NCI-H187 (cell line): ENCODE data around the gene RPA3.

ENCODE experiments used
- DNase-seq, 2 experiments: peaks; one replicate each; lab custom pipeline; 2025; lab: John Stamatoyannopoulos, UW

RPA3 gene

DNA sequence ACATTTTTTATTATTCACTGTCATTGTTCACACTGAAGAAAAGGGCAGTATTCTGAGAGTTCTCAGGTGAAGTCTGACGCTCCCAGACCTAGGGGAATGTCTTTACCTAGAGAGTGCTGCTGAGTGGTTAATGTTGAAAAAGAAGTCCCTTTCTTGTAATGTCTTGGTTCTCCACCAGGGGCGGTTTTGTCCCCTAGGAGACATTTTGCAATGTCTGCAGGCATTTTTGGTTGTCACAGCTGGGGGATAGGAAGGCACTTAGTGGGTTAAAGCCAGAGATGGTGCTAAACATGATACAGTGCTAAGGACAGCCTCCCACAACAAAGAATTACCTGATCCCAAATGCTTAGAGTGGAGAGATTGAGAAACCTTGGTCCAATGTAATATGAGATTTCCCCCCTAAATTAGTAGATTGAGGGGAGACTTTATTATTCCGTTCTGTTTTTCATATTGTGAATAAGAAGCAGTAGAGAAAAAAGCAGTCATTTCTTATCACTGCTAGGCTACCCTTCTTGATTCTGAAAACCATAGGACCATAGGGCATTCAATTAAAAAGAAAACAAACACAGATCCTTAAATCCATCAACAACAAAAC is 64.7 kb downstream of the RPA3 start:
- DNase-seq, result no peak

DNA sequence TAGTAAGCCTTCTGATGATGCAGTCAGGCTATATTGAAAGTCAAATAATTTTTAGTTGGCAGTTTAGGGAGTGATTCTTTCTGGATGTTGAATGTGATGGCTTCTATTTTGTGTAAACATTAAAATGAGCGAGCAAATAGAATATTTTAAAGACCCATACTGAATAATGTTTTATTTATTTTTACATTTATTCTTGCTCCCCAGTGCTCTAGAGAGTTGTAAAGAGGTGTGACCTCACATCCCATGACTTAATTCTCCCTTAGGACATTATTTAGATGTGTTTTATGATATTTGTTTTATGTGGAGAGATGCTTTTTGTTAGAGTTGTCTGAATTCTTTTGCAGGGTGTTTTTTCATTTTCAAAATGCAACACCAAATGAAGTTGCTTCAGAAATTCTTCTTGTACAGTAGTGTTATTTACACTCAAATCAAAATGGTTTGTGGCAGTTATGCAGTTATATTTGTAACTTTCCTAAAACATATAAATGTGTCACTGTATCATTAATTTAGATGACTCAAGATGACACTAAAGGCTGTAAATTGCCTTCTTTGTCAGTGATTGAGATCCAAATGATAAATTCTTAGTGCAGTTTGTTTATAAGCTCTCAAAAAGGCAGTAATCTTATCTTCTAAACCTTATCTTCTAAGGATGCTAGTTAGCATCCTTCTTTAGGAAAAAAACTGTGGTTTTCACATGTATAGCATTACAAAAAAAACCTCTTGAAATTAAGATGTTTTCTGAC is 65.4 kb downstream of the RPA3 start:
- no peak for DNase-seq

DNA sequence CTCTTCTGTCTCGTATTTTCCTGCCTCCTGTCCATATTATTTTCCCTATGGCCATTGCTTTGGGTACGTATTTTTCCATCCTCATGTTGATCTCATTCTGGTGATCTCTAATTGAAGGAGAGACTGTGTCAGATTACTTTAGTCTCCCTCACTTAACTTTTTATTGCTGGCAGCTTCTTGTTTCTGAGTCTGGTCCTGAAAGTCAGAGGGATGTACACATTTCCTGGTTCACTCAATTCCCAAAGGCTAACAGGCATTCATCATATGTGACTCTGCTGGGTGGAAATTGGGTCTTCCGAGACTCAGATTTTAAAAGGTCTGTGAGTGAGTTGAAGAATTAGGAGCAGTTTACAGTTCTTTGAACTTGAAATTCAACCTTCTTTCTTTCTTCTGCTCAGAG is 66.9 kb downstream of the RPA3 start:
- DNase-seq, result no peak

DNA sequence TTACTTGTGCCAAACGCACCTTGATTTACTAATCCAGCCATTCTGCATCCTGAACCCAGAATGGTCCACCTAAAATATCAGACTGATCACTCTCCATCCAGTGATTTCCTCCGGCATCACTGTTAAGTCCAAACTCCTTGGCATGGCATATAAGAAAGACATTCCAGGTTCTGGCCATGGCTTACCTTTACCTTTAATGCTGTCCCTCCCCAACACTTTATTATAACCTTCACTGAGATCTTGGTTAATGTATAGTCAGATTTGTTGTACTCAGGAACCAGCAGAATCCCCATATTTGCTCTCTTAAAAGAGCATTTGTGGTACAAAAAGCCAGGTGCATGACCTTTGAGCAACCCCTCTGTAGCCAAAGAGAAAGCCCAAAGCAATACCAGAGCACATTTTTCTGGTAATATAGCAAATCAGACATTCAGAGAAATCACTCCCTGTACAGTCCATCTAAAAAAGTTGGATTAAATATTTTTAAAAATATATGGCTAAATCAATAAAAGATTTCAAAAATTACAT is 67.7 kb downstream of the RPA3 start:
- DNase-seq, result no peak

DNA sequence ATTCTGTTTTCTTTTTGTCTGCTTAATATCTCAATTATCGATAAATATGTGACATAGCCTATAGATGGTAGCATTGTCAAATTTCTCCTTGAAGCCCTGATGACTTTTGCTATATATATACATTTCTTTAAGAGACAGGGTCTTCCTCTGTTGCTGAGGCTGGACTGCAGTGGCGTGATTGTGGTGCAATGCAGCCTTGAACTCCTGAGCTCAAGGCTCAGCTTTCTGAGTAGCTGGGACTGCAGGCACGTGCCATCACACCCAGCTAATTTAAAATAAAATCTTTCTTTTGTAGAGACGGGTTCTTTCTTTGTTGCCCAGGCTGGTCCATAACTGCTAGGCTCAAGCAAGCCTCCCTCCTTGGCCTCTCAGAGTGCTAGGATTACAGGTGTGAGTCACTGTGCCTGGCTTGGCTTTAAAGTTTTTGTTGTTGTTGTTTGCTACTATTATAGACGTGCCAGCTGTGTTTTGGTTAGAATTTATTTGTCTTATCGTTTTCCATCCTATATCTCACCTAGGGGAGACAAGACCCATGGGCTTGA is 70.8 kb downstream of the RPA3 start:
- DNase-seq, result no peak

DNA sequence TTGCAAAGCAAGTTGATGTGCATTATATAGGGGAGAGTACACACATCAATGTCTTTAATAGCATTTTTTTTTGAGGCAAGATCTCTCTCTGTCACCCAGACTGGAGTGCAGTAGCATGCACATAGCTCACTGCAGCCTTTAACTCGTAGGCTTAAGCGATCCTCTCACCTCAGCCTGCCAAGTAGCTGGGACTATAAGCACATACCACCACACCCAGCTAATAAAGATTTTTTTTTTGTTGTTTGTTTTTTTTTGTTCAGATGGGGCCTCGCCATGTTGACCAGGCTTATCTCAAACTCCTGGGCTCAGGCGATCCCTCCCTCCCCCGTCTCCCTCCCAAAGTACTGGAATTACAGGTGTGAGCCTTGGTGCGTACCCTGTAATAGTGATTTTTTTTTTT is 76.3 kb downstream of the RPA3 start:
- no peak for DNase-seq

DNA sequence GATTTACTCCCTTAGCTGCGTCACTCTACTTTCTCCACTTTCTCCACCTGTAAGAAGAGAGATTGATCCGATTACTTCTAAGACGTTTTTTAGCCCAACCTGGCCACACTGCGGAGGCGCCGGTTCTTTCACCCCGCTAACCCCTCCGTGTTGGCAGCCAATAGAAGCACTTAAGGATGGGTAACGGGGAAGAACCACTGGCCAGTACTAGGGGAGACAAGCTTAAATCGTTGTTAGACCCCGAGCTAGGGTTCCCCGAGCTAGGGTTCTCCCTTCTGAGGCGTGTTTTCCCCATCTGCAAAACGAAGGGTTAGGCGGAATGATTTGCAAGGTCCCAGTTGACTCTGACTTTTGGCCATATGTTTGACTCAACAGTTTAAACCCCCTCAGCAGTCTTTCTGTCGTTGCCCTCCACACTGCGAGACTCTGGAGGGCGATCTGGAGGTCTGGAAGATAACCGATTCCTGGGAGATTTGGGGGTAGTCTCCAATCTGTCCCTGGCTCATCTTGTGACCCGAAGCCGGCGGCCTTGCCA is 77.2 kb downstream of the RPA3 start:
- no peak for DNase-seq

- peak; percentile 92 to 98 for DNase-seq
These were observed 77.9 kb downstream of the RPA3 start, which contains the start of gene UMAD1 for GRCh38 chr7:7640221-7641128. Gene UMAD1 (plus strand): TSS chr7:7640752. CDS start chr7:7673372, 32,620 bp downstream.

DNA sequence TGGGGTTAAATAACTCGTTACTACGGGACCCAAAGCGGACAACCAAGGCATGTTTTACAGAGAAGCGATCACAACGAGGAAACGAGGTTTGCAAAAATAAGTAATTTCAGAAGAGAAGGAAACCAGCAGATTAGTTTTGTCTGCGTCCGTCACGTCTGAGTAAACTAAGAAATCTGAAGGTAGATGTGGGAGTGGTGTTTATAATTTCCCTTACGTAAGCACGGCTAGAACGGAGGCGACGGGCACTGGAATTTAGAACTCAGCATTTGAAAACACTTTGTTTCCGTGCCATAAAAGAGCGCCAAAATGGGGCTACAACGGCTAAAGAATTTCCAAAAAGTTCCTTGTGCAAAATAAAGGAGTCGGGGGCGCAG is 78.6 kb downstream of the RPA3 start:
- DNase-seq, result peak in 1 of 2 experiments; percentile 43

DNA sequence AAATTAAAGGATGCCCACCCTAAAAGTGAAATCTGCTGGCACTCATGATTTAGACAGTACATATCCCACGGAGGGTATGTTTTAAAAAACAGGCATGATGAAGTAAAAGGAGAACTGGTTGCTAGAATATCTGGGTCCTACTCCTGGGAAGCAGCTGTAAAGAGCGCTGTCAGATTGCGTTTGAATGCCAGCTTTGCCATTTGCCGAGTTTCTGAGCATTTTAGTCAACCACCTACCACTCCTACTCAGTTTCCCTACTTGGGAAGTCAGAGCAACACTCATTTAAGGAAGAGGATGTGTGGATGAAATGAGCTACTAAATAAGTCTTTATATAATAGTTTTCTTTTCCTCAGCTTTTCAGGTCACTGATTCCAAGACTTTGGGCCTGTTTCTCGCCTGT is 79.0 kb downstream of the RPA3 start:
- no peak for DNase-seq

GRCh38 chr7:7630626-7631329 is 87.6 kb downstream of the RPA3 start:
- no peak for DNase-seq

GRCh38 chr7:7628476-7628875 is 89.9 kb downstream of the RPA3 start:
- no peak for DNase-seq

GRCh38 chr7:7620644-7621210 is 97.7 kb downstream of the RPA3 start:
- no peak for DNase-seq

GRCh38 chr7:7620236-7620635 is 98.2 kb downstream of the RPA3 start:
- DNase-seq, result no peak

- no peak for DNase-seq
These were observed 100.0 kb downstream of the RPA3 start for GRCh38 chr7:7618410-7618809.

DNA sequence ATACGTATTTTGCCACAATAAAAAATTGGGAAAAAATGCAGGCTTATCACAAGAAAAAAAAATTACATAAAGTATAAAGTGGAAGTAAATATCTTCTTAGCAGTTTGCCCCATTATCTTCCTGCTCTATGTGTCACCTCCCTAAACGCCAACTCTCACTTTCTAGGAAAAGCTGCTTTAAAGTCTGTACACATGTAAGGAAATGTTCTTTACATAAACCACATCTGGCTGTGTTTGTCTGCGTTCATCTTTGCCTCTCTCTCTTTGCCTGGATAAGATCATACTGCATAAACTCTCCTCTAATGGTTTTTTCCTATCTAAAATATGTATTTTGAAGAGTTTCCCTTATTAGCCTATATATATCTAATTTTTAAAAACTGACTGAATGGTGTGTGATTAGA is 100.9 kb downstream of the RPA3 start:
- DNase-seq, result no peak

GRCh38 chr7:7614018-7614741 is 104.2 kb downstream of the RPA3 start:
- DNase-seq, result no peak

GRCh38 chr7:7613210-7613609 is 105.2 kb downstream of the RPA3 start:
- no peak for DNase-seq

GRCh38 chr7:7612519-7612918 is 105.9 kb downstream of the RPA3 start:
- no peak for DNase-seq

DNA sequence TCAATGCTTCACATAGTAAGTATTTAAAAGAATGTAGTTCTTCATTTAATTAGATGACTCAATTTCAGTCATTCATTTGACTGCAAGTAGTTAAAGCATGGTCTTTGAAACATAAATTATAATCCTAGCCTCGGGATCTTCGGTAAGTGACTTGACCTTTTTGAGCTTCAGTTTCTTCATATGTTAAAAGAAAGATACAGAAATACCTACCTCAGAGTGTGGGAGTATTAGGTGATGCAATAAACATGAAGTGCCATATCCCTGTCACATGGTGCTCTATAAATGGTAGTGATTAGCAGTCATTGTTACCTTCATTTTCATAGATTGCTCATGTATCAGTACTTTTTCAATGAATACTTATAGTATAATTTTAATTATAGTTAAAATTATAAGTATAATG is 109.1 kb downstream of the RPA3 start:
- DNase-seq, result no peak
